Activated CD4-positive, alpha-beta memory T cell treated with anti-CD3 and anti-CD28 coated beads for 36 hours (primary cell): ENCODE results near the gene DDI1. TPM values are rescaled to one million over a fixed set of nuclear protein-coding genes. Genes with fewer than 3 reads are reported as not detected.

Source experiments
- CTCF ChIA-PET: fragments of 350-600 bp; sonication (Branson Sonifier 250); formaldehyde crosslinking; loops from one replicate; lab custom pipeline; 2021; ENCODE audit warnings: antibody characterized with exemption, inconsistent platforms; lab: Charles Lee
- POLR2A ChIA-PET: fragments of 350-600 bp; sonication (Branson Sonifier 250); formaldehyde crosslinking; loops from one replicate; lab custom pipeline; 2021; ENCODE audit warnings: antibody characterized with exemption; lab: Charles Lee
- DNase-seq: peaks from one replicate; pipeline ENCODE4 v3.0.0-alpha.2; 2020
- H3K27ac Mint-ChIP-seq: one replicate; pipeline ENCODE4 v1.8.0; 2021; ENCODE audit warnings: mixed read lengths
- H3K27me3 Mint-ChIP-seq: one replicate; pipeline ENCODE4 v1.8.0; 2021; ENCODE audit warnings: mixed read lengths
- H3K36me3 Mint-ChIP-seq: one replicate; pipeline ENCODE4 v1.8.0; 2021; ENCODE audit warnings: mixed read lengths
- H3K4me1 Mint-ChIP-seq: one replicate; pipeline ENCODE4 v1.8.0; 2021; ENCODE audit warnings: low read depth, mixed read lengths
- H3K4me3 Mint-ChIP-seq: one replicate; pipeline ENCODE4 v1.8.0; 2021; ENCODE audit warnings: mild to moderate bottlenecking, mixed read lengths
- H3K9me3 Mint-ChIP-seq: one replicate; pipeline ENCODE4 v1.8.0; 2021; ENCODE audit warnings: mixed read lengths
- intact Hi-C: fragments of 100-400 bp; cut with micrococcal nuclease; formaldehyde crosslinking; loops from one replicate; pipeline ENCODE4 v1.15.1; 2023
- total RNA-seq, 2 experiments: library from RNA; stranded (reverse); gene quantifications; one replicate each; pipeline ENCODE4 v1.2.3, GENCODE V29; 2021

Gene DDI1
- total RNA-seq, 2 experiments from 2014 or later = not detected

DNA sequence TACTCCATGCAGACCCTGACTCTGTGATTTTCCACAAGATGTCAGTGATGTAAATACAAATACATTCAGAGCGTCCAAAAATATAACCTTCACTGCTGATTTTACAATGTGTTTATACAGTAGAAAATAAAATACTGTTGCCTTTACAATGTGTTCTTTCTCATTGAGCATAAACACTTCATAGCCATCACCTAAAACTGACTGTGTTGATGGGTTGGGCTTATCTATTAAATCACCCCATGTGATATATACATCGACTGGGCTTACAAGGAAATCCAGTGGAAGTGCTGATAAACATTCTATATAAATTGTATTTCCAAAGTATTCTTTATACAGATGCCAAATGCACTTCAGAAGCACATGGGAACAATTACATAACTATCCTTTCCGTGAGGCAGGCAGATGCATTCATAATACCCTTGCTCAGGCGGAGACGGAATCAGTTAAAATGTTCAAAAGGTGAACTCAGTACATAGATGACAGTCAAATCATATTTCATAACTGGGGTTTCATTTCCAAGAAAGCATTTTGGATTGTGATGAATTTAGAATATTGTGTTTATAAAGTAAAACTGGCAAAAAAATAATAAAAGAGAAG is 27.7 kb downstream of the DDI1 start:
- no peaks in the 10 kb centered on the region for H3K27me3 Mint-ChIP-seq
- CTCF ChIA-PET = no interaction called here
- no peak for DNase-seq
- H3K9me3 Mint-ChIP-seq = no peaks in the 10 kb centered on the region
- POLR2A ChIA-PET = no interaction called here
- no peak overlapping the region for H3K4me3 Mint-ChIP-seq
- intact Hi-C loops = no loop called here
- H3K27ac Mint-ChIP-seq = no peak overlapping the region
- no peaks in the 10 kb centered on the region for H3K36me3 Mint-ChIP-seq
- H3K4me1 Mint-ChIP-seq = no peaks in the 10 kb centered on the region

GRCh38 chr11:104067534-104067933 is 31.1 kb downstream of the DDI1 start:
- H3K27me3 Mint-ChIP-seq = no peaks in the 10 kb centered on the region
- no peaks in the 10 kb centered on the region for H3K4me1 Mint-ChIP-seq
- no peak overlapping the region for H3K27ac Mint-ChIP-seq
- intact Hi-C loops = no loop called here
- no peaks in the 10 kb centered on the region for H3K9me3 Mint-ChIP-seq
- H3K4me3 Mint-ChIP-seq = no peak overlapping the region
- CTCF ChIA-PET = no interaction called here
- H3K36me3 Mint-ChIP-seq = no peaks in the 10 kb centered on the region
- DNase-seq = no peak
- POLR2A ChIA-PET = no interaction called here

- intact Hi-C loops = no loop called here
- H3K27ac Mint-ChIP-seq = no peak overlapping the region
- no peak for DNase-seq
- H3K36me3 Mint-ChIP-seq = no peaks in the 10 kb centered on the region
- ChIA-PET POLR2A (no interaction called here), CTCF (no interaction called here)
- H3K4me1 Mint-ChIP-seq = no peaks in the 10 kb centered on the region
- H3K9me3 Mint-ChIP-seq = no peaks in the 10 kb centered on the region
- no peak overlapping the region for H3K4me3 Mint-ChIP-seq
- H3K27me3 Mint-ChIP-seq = no peaks in the 10 kb centered on the region
Observed at GRCh38 chr11:104073950-104074705, 37.7 kb downstream of the DDI1 start.

DNA sequence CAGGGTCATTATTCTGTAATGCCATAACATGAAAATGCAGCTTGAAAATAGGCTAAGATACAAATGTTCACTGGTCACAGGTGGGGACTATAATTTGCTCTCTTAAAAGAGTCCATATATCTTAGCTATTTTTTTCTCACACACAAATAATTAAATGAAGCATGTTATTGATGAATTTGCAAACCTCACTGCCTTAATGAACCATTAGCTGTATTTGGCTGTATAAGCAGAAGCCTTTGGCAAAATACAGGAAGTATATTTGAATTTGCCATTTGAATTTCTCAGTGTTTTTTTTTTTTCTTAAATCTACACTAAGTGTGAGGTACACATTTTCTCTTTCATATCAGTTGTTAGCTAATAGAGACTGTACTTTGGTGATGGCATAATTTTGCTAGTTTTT is 38.7 kb downstream of the DDI1 start:
- Mint-ChIP-seq H3K27me3 (no peaks in the 10 kb centered on the region), H3K27ac (no peak overlapping the region), H3K36me3 (no peaks in the 10 kb centered on the region), H3K4me1 (no peaks in the 10 kb centered on the region), H3K9me3 (no peaks in the 10 kb centered on the region), H3K4me3 (no peak overlapping the region)
- no peak for DNase-seq
- intact Hi-C loops = no loop called here
- CTCF ChIA-PET = no interaction called here
- POLR2A ChIA-PET = no interaction called here

DNA sequence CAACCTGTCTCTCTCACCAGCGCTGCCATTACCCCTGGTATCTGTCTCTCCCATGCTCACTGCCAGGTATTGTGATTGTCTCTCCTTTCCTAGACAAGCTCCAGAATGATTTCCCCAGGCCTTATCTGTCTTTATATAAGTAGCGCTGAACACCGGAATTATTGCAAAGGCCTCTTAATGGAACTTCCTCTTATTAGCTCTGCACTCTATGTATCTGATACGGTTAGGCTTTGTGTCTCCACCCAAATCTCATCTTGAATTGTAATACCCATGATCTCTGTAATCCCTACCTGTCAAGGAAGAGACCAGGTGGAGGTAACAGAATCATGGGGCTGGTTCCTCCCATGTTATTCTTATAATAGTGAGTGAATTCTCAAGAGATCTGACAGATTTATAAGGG is 39.3 kb downstream of the DDI1 start:
- no peak for DNase-seq
- no peaks in the 10 kb centered on the region for H3K27me3 Mint-ChIP-seq
- ChIA-PET POLR2A (no interaction called here), CTCF (no interaction called here)
- intact Hi-C loops = no loop called here
- H3K36me3 Mint-ChIP-seq = no peaks in the 10 kb centered on the region
- H3K4me1 Mint-ChIP-seq = no peaks in the 10 kb centered on the region
- no peak overlapping the region for H3K4me3 Mint-ChIP-seq
- no peaks in the 10 kb centered on the region for H3K9me3 Mint-ChIP-seq
- H3K27ac Mint-ChIP-seq = no peak overlapping the region

GRCh38 chr11:104076455-104076854 is 40.0 kb downstream of the DDI1 start:
- H3K9me3 Mint-ChIP-seq = no peaks in the 10 kb centered on the region
- ChIA-PET POLR2A (no interaction called here), CTCF (no interaction called here)
- H3K4me3 Mint-ChIP-seq = no peak overlapping the region
- H3K27me3 Mint-ChIP-seq = no peaks in the 10 kb centered on the region
- H3K4me1 Mint-ChIP-seq = no peaks in the 10 kb centered on the region
- DNase-seq = no peak
- H3K36me3 Mint-ChIP-seq = no peaks in the 10 kb centered on the region
- no peak overlapping the region for H3K27ac Mint-ChIP-seq
- intact Hi-C loops = no loop called here

- Mint-ChIP-seq H3K4me3 (no peak overlapping the region), H3K36me3 (no peaks in the 10 kb centered on the region), H3K27me3 (no peaks in the 10 kb centered on the region), H3K27ac (no peak overlapping the region), H3K4me1 (no peaks in the 10 kb centered on the region), H3K9me3 (no peaks in the 10 kb centered on the region)
- DNase-seq = no peak
- ChIA-PET CTCF (no interaction called here), POLR2A (no interaction called here)
- intact Hi-C loops = no loop called here
Observed at GRCh38 chr11:104078245-104078644, 41.8 kb downstream of the DDI1 start.

- no peaks in the 10 kb centered on the region for H3K9me3 Mint-ChIP-seq
- CTCF ChIA-PET = no interaction called here
- POLR2A ChIA-PET = no interaction called here
- no peaks in the 10 kb centered on the region for H3K36me3 Mint-ChIP-seq
- no peaks in the 10 kb centered on the region for H3K27me3 Mint-ChIP-seq
- no peaks in the 10 kb centered on the region for H3K4me1 Mint-ChIP-seq
- no peak overlapping the region for H3K4me3 Mint-ChIP-seq
- DNase-seq = no peak
- no peak overlapping the region for H3K27ac Mint-ChIP-seq
- intact Hi-C loops = no loop called here
Observed at GRCh38 chr11:104078995-104079394, 42.6 kb downstream of the DDI1 start.

DNA sequence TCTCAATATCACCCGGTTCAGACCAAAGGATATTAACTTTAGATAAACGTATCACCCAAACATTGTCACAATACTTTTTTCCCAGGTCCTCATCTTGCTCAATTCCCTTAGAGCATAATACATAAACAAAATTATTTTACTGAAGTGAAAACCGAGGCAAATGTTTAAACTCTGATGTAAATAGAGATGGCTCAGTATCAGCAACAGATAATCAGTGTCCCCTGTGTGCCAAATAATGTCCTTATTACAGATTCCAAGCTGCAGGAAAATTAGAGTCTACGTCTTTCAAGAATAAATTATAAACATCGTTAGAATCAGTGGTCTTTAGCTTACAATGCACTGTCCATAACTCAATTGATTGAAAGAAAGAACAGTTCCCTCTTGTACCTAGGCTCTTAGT is 50.2 kb downstream of the DDI1 start:
- CTCF ChIA-PET = no interaction called here
- POLR2A ChIA-PET = no interaction called here
- no peaks in the 10 kb centered on the region for H3K4me1 Mint-ChIP-seq
- H3K27me3 Mint-ChIP-seq = no peaks in the 10 kb centered on the region
- no peak overlapping the region for H3K27ac Mint-ChIP-seq
- H3K36me3 Mint-ChIP-seq = no peaks in the 10 kb centered on the region
- DNase-seq = no peak
- no peaks in the 10 kb centered on the region for H3K9me3 Mint-ChIP-seq
- no peak overlapping the region for H3K4me3 Mint-ChIP-seq
- intact Hi-C loops = no loop called here

Other genes with a start within 250 kb of the DDI1 start
- gene PDGFD, start 127.5 kb downstream of the DDI1 start, total RNA-seq = not detected